Measurements from ENCODE around the gene P4HB.

The P4HB gene

DNA sequence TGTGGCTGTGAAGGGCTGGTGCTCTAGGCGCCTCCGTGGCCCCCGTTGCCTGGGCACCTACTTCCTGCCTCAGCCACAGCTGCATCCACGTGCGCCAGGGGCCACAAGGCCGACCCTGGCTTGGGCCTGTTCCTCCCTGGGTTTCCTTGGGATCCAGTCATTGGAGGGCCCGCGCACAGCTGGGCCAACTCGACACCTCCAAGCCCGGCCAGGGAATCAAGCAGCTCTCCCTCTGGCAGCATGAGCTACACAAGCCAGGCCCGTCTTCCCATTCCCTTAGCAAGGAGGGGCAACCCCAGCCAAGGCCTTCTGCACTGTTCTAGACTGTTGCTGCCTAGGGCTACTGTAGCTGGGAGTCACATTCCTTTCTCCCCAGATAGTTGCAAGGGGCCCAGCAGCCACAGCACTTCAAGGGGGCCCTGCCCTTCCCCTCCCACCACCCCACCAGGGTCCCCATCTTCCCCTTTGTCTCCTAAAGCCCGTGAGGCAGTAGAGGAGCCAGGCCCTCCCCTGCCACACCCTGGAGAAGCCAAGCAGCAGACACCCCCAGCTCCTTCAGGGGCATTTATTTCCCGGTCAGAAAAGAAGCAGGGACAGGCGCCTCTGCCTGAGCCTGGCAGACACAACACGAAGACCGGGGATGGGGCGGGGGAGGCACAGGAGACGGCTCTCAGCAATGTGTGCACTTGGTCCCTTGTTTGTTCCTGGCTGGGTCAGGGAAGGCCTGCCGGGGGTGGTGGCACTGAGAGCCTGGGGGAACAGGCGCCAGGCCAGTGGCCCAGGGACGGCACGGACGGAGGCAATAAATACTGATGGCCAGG, 7.0 kb upstream of the P4HB start:
- DNase-seq, result no peak

DNA sequence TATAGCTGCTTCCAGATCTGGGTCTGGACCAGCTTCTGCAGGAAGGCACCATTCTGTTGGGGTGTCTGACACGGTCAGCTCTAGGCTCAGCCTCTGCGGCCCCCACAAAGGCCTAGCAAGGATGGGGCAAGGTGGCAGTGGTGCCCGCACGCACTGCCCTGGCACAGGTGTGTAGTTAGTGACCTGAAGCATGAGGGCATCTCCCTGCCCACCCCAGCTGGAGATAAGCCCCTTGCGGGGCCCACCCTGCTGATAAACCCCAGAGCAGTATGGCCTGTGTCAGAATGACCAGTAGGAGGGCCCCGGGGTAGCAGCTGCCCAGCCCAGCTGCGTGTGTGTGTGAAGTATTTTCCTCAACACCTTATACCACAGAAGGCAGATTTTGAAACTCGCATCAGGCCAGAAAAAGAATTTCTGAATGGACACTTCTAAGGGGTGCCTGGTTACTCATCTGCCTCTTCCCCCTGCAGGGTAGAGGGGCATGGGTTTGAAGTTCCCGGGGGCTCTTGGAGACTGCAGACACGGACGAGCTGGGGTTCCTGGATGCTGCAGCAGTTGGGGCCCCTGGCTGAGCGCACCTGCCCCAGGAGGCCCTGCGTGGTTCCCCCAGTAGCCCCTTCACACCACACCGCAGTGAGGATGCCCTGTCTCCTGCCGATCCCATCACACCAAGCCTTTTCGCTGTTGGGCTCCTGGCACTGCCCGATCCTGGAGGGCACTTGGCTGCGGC, 6.3 kb upstream of the P4HB start:
- DNase-seq, result no peak

DNA sequence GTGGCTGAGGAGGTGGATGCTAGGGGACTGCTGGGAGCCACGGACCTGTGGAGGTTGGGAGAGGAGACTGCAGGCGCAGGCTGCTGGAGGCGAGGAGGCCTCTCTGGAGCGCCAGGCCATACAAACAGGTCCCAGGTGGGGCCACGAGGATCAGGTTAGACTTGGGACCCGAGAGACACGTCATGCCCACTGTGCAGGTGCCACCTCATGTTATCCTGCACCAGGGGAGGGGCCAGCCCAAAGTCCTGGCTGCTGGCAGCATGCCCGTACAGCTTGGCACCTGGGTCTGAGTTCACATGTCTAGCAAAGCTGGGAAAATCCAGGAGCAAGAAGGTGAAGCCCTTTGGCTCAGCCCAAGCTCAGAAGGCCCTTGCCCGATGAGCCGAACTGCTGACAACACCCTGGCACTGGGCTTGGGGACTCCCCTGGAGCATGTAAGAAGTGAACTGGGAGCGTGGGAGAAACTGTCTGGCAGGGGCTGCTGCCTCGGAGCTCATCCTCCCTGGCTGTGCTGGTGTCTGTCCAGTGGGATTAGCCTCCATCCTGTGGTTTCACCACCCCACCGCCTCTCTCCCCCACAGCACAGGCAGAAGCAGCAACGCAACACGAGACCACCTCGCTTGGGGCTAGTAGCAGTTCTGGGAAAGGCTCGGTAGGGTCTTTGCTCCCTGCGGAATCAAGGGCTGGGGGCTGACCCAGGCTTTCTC, 5.6 kb upstream of the P4HB start:
- peak; percentile 69 for DNase-seq

DNA sequence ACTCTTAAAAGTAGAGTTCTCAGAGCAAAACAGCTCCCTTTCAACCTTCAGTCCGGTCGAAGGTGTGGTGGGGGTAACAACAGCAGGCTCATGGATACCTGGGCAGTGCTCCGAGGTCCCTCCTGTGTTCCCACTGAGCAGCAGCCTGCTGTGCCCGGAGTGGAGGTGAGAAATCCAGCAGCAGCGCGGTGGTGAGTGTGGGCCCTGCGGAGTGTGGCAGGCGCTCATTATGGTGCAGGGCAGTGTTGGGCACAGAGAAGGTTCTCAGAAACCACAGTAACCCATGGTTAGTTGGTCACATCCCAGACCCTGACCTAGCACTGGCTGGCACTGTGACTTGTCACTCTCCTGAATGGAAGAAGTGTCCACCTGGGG, 5.0 kb upstream of the P4HB start:
- DNase-seq, result no peak

DNA sequence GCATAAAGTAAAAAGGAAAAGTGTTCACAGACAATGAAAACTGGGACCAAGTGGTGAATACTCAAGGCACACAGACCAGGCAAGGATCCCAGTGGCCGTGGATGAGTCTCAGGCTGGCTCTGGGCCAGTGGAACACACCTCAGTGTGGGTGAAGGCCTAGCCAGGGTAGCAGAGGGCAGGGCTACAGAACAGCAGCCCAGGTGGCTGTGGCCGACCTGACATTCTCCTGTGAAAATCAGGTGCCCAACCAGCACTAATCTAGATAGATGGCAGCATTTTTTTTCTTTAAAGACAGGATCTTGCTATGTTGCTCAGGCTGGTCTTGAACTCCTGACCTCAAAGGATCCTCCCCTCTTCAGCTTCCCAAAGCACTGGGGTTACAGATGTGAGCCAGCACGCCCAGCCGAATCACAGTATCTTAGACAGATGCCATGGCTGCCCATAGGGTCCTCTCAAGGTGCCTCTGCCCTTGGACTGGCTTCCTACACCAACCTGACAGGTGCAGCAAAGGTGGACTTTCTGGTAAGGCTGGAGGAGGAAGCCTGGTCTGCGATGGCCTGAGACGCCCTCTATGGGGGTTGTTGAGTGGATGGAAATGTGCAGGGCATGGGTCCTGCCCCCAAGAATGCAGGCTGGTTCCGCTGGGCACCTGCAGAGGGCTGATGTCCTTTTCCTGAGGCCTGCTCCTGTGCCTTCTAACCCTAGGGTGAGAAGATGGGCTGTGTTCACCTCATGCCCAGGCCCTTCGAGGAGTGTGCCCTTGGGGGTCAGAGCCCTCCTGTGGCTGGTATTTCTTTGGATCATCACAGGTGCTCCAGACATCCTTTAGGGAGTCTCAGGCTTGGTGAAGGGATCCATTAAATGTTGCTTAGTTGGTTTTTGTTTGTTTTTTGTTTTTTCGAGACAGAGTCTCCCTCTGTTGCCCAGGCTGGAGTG, 3.8 kb upstream of the P4HB start:
- DNase-seq, result no peak

DNA sequence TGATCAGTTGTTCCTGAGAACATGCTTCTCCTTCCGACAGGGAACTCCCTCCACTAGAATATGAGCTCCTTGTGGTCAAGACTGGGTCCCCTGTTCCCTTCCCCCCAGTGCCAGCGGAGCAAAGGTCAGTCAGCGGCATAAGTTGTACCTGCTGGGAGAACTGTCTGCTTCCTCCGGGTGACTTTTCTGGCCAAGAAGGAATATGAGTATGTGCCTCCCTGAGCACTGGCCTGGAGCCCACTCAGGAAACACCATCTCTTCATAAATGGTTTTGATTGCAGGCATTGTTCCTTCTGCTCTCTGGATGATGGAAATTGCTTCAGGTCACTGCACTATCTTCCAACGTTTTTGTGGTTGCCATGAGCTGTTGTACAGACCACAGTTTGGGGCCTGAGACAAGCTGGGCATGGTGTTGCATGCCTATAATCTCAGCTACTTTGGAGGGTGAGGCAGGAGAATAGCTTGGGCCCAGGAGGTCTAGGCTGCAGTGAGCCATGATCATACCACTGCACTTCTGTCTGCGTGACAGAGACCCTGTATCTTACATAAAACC, 2.9 kb upstream of the P4HB start:
- DNase-seq, result no peak

DNA sequence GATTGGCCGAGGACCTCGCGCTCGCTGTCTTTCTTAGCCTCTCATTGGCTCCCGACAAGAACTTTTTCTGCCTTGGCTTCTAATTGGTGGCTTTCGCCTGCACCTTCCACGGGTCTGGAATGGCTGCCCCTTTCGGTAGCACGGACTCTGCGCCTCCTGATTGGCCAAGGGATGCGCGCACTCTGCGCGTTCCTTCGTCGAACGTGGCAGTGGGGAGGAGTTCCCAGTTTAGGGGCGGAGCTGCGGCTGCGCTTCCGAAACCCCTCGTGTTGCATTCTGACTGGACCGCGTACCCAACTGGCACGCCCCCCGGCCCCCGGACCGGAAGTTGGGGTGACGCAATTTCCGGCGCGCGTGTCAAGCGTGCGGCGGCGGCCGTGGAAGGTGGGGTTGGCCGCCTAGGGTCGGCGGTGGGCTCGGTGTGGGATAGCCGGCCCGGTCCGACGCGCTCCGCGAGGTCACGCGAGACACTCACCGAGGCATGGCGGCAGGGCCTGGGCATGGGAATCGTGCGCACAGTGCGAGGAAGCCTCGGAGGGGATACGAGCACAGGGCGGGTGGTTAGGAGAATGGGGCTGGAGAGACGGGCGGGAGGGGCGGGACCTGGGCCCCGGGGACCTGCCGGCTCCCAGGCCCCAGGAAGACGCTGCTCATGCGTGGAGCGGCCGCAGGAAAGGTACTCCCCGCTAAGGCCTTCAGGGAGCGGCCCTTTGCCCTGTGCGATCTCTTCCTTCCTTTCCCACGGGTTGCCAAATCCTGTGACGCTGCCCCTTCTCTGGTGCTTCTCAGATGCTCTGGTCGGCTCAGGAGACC, 627 bp upstream of the P4HB start:
- peak; percentile 98 for DNase-seq

DNA sequence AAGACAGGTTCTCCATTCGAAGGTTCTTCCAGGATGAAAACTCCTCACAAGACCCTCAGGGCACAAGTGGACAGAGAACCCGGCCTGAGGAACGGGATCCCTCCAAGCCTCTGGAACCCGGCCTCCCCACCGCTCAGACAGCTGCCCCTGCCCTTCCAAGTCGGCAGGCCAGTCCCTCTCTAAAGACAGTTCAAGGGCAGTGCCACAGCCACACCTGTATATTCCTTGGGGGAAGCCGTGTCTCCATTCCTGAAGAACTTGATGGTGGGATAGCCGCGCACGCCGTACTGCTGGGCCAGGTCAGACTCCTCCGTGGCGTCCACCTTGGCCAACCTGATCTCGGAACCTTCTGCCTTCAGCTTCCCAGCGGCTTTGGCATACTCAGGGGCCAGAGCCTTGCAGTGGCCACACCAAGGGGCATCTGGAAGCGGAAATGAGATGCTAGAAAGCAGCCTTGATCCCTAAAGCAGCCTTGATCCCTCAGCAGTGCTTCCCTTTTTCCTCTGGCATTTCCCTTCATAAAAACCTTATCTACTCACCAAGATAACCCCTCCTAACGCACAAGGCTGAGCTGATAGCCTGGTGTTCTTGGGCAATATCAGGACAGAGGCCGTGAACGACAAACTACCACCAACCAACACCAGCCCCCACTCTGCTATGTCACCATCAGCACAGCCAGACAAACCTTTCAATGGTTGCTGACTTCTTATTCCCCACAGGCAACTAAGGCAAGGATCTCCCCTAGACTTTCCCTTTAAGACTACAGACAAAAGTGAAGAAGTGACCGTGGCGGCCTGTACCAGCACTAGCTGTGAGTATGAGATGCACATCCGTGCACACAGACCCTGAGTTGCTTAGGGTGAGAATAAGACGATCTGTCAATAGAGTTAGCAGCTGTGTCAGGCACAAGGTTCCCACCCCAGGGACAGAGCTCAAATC, 1.1 kb downstream of the P4HB start:
- no peak for DNase-seq

DNA sequence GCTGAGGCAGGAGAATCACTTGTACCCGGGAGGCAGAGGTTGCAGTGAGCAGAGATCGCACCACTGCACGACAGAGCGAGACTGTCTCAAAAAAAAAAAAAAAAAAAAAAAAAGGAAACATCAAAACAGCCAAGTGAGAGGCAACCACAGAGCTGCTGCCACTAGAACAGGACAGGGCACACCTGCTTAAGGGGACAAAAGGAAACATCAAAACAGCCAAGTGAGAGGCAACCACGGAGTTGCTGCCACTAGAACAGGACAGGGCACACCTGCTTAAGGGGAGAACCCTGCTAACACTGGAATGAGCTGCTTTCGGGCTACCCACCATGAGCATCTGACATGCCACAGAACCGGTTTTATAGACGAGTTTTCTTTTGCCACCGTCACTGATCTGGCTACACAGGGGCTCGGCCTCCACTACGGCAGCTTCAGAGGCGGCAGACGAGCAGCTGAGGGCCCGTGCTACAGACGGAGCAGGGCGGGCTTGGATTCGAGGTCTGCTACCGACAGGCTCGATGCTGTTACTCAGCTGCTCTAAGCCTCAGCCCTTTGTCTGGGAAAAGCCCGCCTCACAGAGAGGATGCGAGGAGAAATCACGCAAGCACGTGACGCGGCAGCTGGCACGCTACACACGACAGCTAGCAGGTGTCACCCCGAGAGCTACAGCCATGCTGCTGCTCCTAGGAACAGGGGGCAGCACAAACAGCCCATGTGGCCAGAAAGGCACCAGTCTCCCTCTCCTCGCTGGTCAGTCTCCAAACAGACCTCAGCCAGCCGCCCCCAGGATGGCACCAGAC, 2.0 kb downstream of the P4HB start:
- DNase-seq, result no peak

DNA sequence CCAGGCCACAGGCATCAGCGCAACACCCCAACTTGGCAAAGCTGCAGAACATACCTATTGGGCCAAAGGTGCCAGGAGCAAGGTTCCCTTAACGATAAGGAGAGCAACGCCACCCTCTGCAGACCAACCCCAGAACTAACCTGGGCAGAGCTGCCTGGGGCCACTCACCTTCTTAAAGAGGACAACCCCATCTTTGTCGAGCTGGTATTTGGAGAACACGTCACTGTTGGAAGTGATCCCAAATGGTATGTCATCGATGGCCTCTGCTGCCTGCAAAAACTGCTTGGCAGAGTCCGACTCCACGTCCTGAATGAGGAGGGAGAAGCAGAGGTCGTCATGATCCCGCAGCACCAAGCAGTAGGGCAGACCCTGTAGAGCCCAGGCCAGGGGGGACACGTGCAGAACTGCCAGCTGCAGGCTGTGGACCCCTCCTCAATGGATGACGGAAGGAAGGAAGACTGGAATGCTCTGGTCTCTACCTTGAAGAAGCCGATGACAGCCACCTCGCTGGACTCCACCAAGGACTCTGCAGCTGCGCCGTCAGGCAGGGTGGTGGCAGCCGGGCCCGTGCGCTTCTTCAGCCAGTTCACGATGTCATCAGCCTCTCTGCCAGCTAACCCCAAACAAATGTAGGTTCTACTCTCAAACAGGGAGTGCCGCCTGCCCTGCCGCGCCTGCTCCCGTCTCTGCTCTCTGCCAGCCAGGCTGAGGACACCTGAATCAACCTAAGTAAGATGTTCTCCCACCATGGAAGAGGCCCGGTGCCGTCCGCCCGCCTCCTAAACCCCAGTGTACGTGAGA, 5.2 kb downstream of the P4HB start:
- no peak for DNase-seq

DNA sequence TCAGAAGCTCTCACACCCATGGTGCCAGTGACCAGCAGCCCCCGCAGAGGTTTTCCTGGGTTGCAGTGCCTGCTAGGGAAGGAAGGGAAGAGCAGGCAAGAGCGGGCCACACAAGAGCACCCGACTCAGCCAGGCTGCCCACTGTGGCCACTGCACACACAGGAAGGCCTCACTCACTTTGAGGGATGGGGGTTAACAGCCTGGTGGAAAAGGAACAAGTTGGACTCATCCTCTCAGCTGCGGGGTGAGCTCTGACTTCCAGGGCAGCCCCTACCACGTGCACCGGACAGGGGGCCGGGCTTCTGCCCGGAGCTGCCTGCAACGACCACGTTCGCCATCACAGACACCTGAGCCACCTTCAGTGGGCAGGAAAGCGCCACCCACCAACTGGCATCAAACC, 8.1 kb downstream of the P4HB start:
- no peak for DNase-seq

DNA sequence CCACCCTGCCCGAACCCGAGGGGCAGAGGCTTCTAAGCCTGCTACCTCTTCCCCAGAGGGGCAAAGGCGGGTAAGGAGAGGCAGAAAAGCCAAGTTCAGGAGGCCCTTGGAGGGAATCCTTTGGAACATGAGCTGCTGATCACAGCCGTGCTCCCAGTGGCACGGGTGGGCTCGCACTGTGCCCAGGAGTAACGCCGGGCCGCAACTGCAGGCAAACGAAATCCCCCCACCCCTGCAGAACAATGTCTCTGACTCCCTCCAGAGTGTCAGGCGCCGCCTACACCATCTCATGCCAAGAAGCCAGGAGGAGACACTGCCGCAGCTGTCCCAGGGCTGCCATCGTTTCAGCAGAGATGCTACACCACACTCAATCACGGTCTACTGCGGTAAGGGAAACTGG, 8.9 kb downstream of the P4HB start:
- DNase-seq, result no peak

DNA sequence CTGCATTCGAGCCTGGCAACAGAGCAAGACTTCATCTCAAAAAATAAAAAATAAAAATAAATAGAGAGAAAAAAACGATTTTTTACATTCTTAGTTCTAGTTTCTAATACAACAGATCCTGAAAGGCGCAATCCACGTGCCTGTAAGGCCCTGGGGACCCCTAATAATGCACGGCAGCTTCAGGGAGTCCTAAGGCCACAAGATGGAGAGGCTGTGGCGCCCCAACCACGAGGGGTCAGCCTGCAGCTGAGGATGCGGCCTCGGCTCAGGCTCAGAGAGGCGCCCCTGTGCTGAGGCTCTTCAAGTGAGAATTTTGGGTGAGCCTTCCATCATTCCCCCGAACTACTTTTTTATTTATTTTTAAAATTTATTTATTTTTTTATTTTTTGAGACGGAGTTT, 10.9 kb downstream of the P4HB start:
- DNase-seq, result no peak

DNA sequence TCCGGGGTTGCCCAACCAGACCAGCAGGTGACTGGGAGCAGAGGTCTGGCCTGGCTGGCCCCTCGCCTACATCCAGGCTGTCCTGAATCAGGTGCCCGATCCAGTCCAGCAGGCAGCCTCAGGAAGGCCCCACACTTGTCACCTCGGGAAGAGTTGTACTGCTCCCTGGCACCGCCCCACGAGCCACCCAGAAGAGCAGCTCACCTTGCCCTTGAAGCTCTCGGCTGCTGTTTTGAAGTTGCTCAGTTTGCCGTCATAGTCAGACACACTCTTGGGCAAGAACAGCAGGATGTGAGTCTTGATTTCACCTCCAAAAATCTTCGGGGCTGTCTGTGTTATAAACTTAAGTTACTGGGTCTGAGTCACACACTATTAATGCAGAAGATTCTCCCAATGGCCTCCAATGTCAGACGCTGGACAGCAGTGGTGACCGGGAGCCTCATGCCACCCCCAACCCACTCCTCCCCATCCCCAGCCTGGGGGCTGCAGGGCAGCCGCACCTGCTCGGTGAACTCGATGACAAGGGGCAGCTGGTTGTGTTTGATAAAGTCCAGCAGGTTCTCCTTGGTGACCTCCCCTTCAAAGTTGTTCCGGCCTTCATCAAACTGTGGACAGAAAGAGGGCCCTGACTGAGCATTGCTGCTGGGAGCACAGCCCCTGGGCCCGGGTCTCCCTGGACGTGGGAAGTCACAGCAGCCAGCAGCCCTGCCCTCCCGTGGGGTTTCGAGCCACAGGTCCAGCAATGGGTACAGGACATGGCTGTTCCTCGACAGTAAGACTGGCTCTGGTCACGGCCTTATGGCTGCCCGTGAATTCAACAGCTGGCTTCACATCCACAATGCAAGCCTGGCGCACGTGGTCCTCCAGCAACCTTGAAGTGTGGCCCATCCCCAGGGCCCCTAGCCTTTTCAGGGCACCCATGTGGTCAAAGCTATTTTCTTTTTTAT, 13.3 kb downstream of the P4HB start:
- no peak for DNase-seq

DNA sequence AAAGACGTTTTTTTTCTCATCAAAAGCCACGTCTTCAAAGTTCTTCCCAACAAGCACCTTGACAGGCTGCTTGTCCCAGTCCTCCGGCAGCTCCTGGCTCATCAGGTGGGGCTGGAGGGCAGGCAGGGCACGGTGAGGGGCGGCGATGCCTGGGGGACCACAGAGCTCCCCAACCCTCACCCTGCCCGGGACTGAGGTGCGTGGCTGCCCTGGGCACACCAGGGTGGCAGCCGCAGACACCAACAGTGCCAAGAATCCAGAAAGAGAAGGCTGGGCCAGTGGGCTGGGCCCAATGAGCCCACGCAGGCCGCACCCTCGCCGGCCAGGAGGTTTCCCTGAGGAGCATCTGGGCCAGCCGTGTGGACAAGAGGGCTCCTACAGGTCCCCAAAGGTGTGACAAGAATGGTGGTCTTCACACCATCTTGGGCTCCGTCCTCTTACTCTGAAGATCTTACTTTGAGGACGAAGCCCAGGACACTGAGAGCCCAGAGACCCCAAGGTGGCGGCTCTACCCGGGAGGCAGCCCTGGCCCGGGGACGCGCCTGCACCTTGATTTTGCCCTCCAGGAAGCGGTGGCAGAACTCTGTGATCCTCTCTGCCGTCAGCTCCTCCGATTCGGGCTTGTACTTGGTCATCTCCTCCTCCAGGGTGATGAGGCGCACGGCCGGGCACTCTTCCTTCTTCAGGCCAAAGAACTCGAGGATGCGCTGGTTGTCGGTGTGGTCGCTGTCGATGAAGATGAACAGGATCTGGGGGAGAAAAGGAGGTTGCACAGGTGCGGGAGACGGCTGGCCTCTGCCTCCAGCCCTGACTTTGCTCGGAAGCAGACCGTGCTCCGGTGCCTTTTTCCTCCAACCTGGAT, 14.2 kb downstream of the P4HB start:
- DNase-seq, result no peak

DNA sequence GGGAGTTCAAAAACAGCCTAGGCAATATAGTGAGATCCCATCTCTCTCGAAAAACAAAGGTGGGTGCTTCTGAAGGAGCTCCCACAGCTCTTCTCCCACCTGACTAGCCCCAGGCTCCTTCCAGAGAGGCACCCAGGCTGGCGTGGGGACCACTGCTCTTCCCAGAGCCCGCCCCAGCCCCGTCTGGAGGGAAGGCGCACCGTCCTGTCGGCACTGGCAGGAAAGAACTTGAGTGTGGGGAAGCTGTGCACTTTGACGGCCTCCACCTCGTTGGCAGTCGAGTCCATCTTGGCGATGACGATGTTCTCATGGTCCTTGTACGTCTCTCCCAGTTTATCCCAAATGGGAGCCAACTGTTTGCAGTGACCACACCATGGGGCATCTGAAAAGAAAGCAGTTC, 15.0 kb downstream of the P4HB start:
- DNase-seq, result no peak

Data from NCI-H1105 (cell line).